Ascending aorta (tissue), 2 donors: ENCODE data around the gene MOCOS. TPM values are rescaled to one million over a fixed set of nuclear protein-coding genes. Genes with fewer than 3 reads are reported as not detected.
A peak's percentile ranks its signal among the peaks of the same experiment; 100 is the strongest.
"Not testable (repeated sequence)": the region's sequence is repeated elsewhere in the genome, so short reads cannot be mapped to it uniquely, and the experiment has no call there.

Experiments
- DNase-seq, 2 donors: peaks; one replicate each; pipeline ENCODE4 v3.0.0-alpha.2; 2019; ENCODE audit warnings: low spot score in 2 of 2
- H3K27ac ChIP-seq, 2 donors: fragments of 200-600 bp; sonication (generic); one replicate each; pipeline ENCODE4 v1.5.1; 2016 to 2017; ENCODE audit warnings: mild to moderate bottlenecking in 1 of 2
- H3K27me3 ChIP-seq: fragments of 200-600 bp; sonication (generic); one replicate; pipeline ENCODE4 v1.5.1; 2017
- H3K36me3 ChIP-seq, 2 donors: fragments of 200-600 bp; sonication (generic); one replicate each; pipeline ENCODE4 v1.5.1; 2016
- H3K4me1 ChIP-seq, 2 donors: fragments of 200-600 bp; sonication (generic); one replicate each; pipeline ENCODE4 v1.5.1; 2016 to 2017; ENCODE audit warnings: mild to moderate bottlenecking in 1 of 2
- H3K4me3 ChIP-seq, 2 donors: fragments of 200-600 bp; sonication (generic); one replicate each; pipeline ENCODE4 v1.5.1; 2016 to 2017; ENCODE audit warnings: mild to moderate bottlenecking in 1 of 2
- H3K9me3 ChIP-seq, 2 donors: fragments of 200-600 bp; sonication (generic); one replicate each; pipeline ENCODE4 v1.5.1; 2016
- CTCF ChIP-seq, 3 experiments: fragments of 200-600 bp in 2 of 3; fragments of 450-650 bp in 1 of 3; sonication (generic) in 2 of 3; IDR thresholded peaks; one replicate each; pipeline ENCODE4 v1.5.1; 2016 to 2019; ENCODE audit warnings: antibody characterized with exemption in 3 of 3, mild to moderate bottlenecking in 1 of 3, moderate library complexity in 1 of 3
- intact Hi-C: fragments of 100-400 bp; cut with DNase I; formaldehyde crosslinking; loops from one replicate; pipeline ENCODE4 v1.15.1; 2023
- total RNA-seq: library from RNA; depleted of rRNA; stranded (reverse); fragments of >200 nt; gene quantifications from one replicate; pipeline ENCODE4 v1.1.0, GENCODE V29; 2016

Gene MOCOS
- total RNA-seq, 1 donor from 2014 or later: 0.21 TPM

- Histone ChIP-seq H3K27ac (no peak overlapping the region), H3K36me3 (no peaks in the 10 kb centered on the region), H3K4me1 (no peaks in the 10 kb centered on the region), H3K9me3 (peaks cover 0 to 4% of the 10 kb centered on the region in 2 donors), H3K4me3 (no peak overlapping the region), H3K27me3 (no peaks in the 10 kb centered on the region)
- intact Hi-C loops: no loop called here
- no peak for TF ChIP-seq CTCF (IDR thresholded peaks at IDR 0.05)
- DNase-seq: no peak
Measured at GRCh38 chr18:36203360-36203895, 16.1 kb downstream of the MOCOS start.

GRCh38 chr18:36205166-36205565 lies 17.9 kb downstream of the MOCOS start:
- Histone ChIP-seq H3K4me1 (no peaks in the 10 kb centered on the region), H3K4me3 (no peak overlapping the region), H3K36me3 (no peaks in the 10 kb centered on the region), H3K27ac (no peak overlapping the region), H3K27me3 (no peaks in the 10 kb centered on the region), H3K9me3 (peaks cover 0 to 4% of the 10 kb centered on the region in 2 donors)
- no peak for TF ChIP-seq CTCF (IDR thresholded peaks at IDR 0.05)
- DNase-seq: no peak
- intact Hi-C loops: no loop called here

- Histone ChIP-seq H3K9me3 (peaks cover 0 to 4% of the 10 kb centered on the region in 2 donors), H3K36me3 (no peaks in the 10 kb centered on the region), H3K27ac (no peak overlapping the region), H3K4me3 (no peak overlapping the region), H3K27me3 (no peaks in the 10 kb centered on the region), H3K4me1 (no peaks in the 10 kb centered on the region)
- intact Hi-C loops: no loop called here
- TF ChIP-seq CTCF (IDR thresholded peaks at IDR 0.05): no peak
- DNase-seq: no peak
Measured at GRCh38 chr18:36207303-36207702, 20.0 kb downstream of the MOCOS start.

DNA sequence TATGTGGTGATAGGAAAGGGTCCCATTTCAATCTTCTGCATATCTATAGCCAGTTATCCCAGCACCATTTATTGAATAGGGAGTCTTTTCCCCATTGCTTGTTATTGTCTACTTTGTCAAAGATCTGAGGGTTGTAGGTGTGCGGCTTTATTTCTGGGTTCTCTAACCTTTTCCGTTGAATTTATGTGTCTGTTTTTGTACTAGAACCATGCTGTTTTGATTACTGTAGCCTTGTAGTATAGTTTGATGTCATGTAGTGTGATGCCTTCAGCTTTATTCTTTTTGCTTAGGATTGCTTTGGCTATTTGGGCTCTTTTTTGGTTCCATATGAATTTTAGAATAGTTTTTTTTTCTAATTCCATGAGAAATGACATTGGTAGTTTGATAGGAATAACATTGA lies 20.7 kb downstream of the MOCOS start:
- H3K27ac ChIP-seq, intact Hi-C loops, H3K9me3 ChIP-seq, H3K4me1 ChIP-seq, DNase-seq, H3K27me3 ChIP-seq, H3K36me3 ChIP-seq, H3K4me3 ChIP-seq: not testable (repeated sequence)

GRCh38 chr18:36211612-36212065 lies 24.3 kb downstream of the MOCOS start:
- Histone ChIP-seq H3K4me3 (no peak overlapping the region), H3K9me3 (peaks cover 0 to 4% of the 10 kb centered on the region in 2 donors), H3K27ac (no peak overlapping the region), H3K36me3 (no peaks in the 10 kb centered on the region), H3K4me1 (peaks cover 0 to 3% of the 10 kb centered on the region in 2 donors), H3K27me3 (no peaks in the 10 kb centered on the region)
- intact Hi-C loops: no loop called here
- TF ChIP-seq CTCF (IDR thresholded peaks at IDR 0.05): no peak
- no peak for DNase-seq

- intact Hi-C loops: no loop called here
- peak in 1 of 3 experiments; percentile 19 for TF ChIP-seq CTCF (IDR thresholded peaks at IDR 0.05)
- Histone ChIP-seq H3K27me3 (no peaks in the 10 kb centered on the region), H3K36me3 (no peaks in the 10 kb centered on the region), H3K9me3 (peaks cover 0 to 4% of the 10 kb centered on the region in 2 donors), H3K27ac (peak overlapping the region in 1 of 2 donors; percentile 48), H3K4me1 (peaks cover 0 to 3% of the 10 kb centered on the region in 2 donors), H3K4me3 (no peak overlapping the region)
- DNase-seq: no peak
Measured at GRCh38 chr18:36212301-36213171, 25.2 kb downstream of the MOCOS start.
